GM18858 (cell line): ENCODE data around the gene KRT86.

Source experiments
- ATAC-seq: cut with Tn5 transposase; IDR thresholded peaks from one replicate; pipeline ENCODE4 v1.9.1; 2021; ENCODE audit not compliant: unreplicated experiment

The KRT86 gene

GRCh38 chr12:52352951-52353350, 78.5 kb downstream of the KRT86 start:
- no peak for ATAC-seq

- no peak for ATAC-seq
Measured at GRCh38 chr12:52353766-52354165, 79.3 kb downstream of the KRT86 start.

- no peak for ATAC-seq
Measured at GRCh38 chr12:52354200-52354599, 79.8 kb downstream of the KRT86 start.

- no peak for ATAC-seq
Measured at GRCh38 chr12:52355176-52355575, 80.7 kb downstream of the KRT86 start.

- no peak for ATAC-seq
Measured at GRCh38 chr12:52356031-52356761, 81.8 kb downstream of the KRT86 start.

GRCh38 chr12:52356762-52357580, 82.5 kb downstream of the KRT86 start:
- ATAC-seq: no peak
